Lung (tissue), 12 donors: ENCODE data around the gene FBXO44. TPM values are rescaled to one million over a fixed set of nuclear protein-coding genes. Genes with fewer than 3 reads are reported as not detected.
A peak's percentile ranks its signal among the peaks of the same experiment; 100 is the strongest.
"Not testable (repeated sequence)": the region's sequence is repeated elsewhere in the genome, so short reads cannot be mapped to it uniquely, and the experiment has no call there.

Experiments used
- ATAC-seq: fragments of 200-7000 bp; cut with Tn5 transposase; one replicate; pipeline ENCODE4 v1.9.1; 2020; ENCODE audit warnings: moderate number of reproducible peaks; ENCODE audit not compliant: insufficient read depth, low FRiP score
- DNase-seq, 3 donors: peaks; one replicate each; pipeline ENCODE4 v3.0.0-alpha.2; 2013 to 2017
- H3K27ac ChIP-seq, 2 donors: one replicate each; pipeline ENCODE4 v1.5.1; 2013; ENCODE audit warnings: mild to moderate bottlenecking in 2 of 2, moderate library complexity in 2 of 2, control low read depth in 1 of 2, inconsistent platforms in 1 of 2, low read depth in 1 of 2, low read length in 1 of 2
- H3K27me3 ChIP-seq, 3 donors: one replicate each; pipeline ENCODE4 v1.5.1; 2013; ENCODE audit warnings: low read length in 2 of 3; ENCODE audit not compliant: control insufficient read depth in 3 of 3, insufficient read depth in 3 of 3
- H3K36me3 ChIP-seq, 4 donors: one replicate each; pipeline ENCODE4 v1.5.1; 2013; ENCODE audit warnings: low read length in 4 of 4, mild to moderate bottlenecking in 1 of 4, moderate library complexity in 1 of 4; ENCODE audit not compliant: control insufficient read depth in 4 of 4, insufficient read depth in 4 of 4
- H3K4me1 ChIP-seq, 5 donors: one replicate each; pipeline ENCODE4 v1.5.1; 2013; ENCODE audit warnings: low read length in 5 of 5, mild to moderate bottlenecking in 2 of 5, moderate library complexity in 1 of 5; ENCODE audit not compliant: control insufficient read depth in 5 of 5, insufficient read depth in 5 of 5
- H3K4me3 ChIP-seq: one replicate; pipeline ENCODE4 v1.5.1; 2013; ENCODE audit warnings: mild to moderate bottlenecking, control low read depth, moderate library complexity
- H3K9ac ChIP-seq, 2 donors: one replicate each; pipeline ENCODE4 v1.5.1; 2013; ENCODE audit warnings: low read length in 2 of 2, control low read depth in 1 of 2; ENCODE audit not compliant: insufficient read depth in 1 of 2
- H3K9me3 ChIP-seq, 4 donors: one replicate each; pipeline ENCODE4 v1.5.1; 2013; ENCODE audit warnings: low read length in 3 of 4, mild to moderate bottlenecking in 1 of 4, moderate library complexity in 1 of 4; ENCODE audit not compliant: control insufficient read depth in 4 of 4, insufficient read depth in 3 of 4
- WGBS, 2 donors: extraction: QIAGEN DNeasy Blood & Tissue Kit; methylation state at CpG; one replicate each; pipeline ENCODE4 v1.1.7; 2013; 5-methylcytosine and 5-hydroxymethylcytosine counted together
- polyA plus RNA-seq, 2 donors: library from polyadenylated mRNA; stranded (reverse); fragments of 200-250 nt; gene quantifications; one replicate each; pipeline ENCODE4 v1.2.1, GENCODE V29; 2013
- total RNA-seq, 2 donors: library from RNA; depleted of rRNA in 1 of 2; stranded (reverse); fragments of >200 nt in 1 of 2; gene quantifications; one replicate each; pipeline ENCODE4 v1.2.1, GENCODE V29; 2014 to 2021
- TF ChIP-seq, protein P1 (sequence below): IDR thresholded peaks from 2 replicates; pipeline ENCODE4 v1.5.1; 2012; ENCODE audit warnings: mild to moderate bottlenecking; ENCODE audit errors: control extremely low read depth, extremely low read depth
- donor health status: control.
- donor health status: control.
- donor health status: Bipolar disorder and iron deficiency.
- donor health status: healthy.
- donor health status: DM: yes; HTN: yes; CAD: no.

FBXO44 gene
- total and polyA plus RNA-seq, 4 donors = 10.6 to 19.6 (median 14.2) TPM

DNA sequence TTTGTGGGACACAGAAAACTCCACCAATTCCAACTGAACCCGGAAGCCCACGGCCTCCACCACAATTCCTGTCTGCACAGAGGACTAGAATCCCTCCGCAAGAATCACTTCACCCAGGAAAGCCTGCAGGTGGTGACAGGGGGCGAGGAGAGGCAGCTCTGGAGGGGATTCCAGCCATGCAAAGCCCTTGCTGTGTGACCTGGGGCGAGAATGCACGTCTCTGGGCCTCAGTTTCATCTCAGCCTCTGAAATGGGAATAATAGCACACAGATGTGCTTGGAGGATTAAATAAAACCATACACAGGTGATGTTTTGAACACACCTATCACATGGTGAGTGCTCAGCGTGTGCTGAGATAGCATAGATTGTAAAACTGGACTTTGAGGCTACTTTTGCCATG, 14.6 kb upstream of the FBXO44 start:
- no peaks in the 10 kb centered on the region for H3K4me1 ChIP-seq
- no peak overlapping the region for H3K4me3 ChIP-seq
- no peaks in the 10 kb centered on the region for H3K27me3 ChIP-seq
- DNase-seq (no peak), ATAC-seq (no peak)
- 69 to 76% methylated on average over 7 of the region's 7 CpGs for WGBS, 2 donors
- no peaks in the 10 kb centered on the region for H3K9me3 ChIP-seq
- H3K27ac ChIP-seq = no peak overlapping the region
- no peak overlapping the region for H3K9ac ChIP-seq
- TF ChIP-seq, protein P1, sequence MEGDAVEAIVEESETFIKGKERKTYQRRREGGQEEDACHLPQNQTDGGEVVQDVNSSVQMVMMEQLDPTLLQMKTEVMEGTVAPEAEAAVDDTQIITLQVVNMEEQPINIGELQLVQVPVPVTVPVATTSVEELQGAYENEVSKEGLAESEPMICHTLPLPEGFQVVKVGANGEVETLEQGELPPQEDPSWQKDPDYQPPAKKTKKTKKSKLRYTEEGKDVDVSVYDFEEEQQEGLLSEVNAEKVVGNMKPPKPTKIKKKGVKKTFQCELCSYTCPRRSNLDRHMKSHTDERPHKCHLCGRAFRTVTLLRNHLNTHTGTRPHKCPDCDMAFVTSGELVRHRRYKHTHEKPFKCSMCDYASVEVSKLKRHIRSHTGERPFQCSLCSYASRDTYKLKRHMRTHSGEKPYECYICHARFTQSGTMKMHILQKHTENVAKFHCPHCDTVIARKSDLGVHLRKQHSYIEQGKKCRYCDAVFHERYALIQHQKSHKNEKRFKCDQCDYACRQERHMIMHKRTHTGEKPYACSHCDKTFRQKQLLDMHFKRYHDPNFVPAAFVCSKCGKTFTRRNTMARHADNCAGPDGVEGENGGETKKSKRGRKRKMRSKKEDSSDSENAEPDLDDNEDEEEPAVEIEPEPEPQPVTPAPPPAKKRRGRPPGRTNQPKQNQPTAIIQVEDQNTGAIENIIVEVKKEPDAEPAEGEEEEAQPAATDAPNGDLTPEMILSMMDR = no peak
- no peaks in the 10 kb centered on the region for H3K36me3 ChIP-seq

DNA sequence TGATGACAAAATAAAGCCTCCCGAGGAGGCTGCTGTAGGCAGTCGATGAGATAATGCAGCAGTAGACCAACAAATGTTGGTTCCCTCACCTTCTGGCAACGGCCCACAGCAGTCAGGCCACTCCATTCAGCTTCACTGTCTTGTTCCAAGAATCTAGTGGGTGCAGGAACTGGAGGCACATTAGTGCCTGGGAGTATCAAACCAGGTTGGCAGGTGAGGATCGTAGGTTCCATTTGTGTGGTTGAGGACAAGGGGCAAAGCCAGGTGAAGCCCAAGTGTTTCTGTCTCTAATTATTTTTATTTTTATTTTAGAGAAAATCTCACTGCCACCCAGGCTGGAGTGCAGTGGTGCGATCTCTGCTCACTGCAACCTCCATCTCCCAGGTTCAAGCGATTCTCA, 13.7 kb upstream of the FBXO44 start:
- no peaks in the 10 kb centered on the region for H3K4me1 ChIP-seq
- no peak overlapping the region for H3K9ac ChIP-seq
- H3K4me3 ChIP-seq = no peak overlapping the region
- H3K9me3 ChIP-seq = no peaks in the 10 kb centered on the region
- 70 to 73% methylated on average over 6 of the region's 6 CpGs for WGBS, 2 donors
- ATAC-seq (no peak), DNase-seq (no peak)
- H3K27ac ChIP-seq = no peak overlapping the region
- no peaks in the 10 kb centered on the region for H3K27me3 ChIP-seq
- TF ChIP-seq, protein P1 = no peak
- H3K36me3 ChIP-seq = no peaks in the 10 kb centered on the region

DNA sequence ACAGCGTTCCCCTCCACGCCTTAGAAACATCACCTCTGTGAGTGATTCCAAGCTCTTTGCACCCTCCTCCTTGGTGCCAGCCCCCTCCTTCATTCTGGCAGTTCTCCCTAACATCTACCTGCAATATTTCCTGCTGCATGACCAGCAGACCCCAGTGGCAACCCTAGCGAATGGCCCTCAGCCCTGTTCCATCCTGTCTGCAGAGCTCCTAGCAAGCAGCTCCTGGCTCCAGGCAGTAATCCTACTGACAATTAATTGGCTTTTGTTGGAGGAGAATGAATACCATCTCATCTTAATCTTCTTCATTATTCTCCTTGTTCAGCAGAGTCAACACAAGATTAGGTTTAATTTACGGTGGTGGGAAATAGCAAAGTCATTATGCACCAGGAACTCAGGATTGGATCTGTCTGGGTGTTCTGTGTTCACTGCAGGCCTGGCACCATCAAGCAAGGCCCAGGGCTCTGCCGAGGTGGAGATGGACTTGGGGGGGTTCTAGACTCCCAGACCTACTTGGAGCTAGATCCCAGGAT, 12.8 kb upstream of the FBXO44 start:
- 54 to 69% methylated on average over 5 of the region's 5 CpGs for WGBS, 2 donors
- Histone ChIP-seq H3K36me3 (no peaks in the 10 kb centered on the region), H3K27ac (no peak overlapping the region), H3K9ac (no peak overlapping the region), H3K9me3 (no peaks in the 10 kb centered on the region), H3K4me3 (no peak overlapping the region), H3K27me3 (peaks cover 0 to 3% (median 0%) of the 10 kb centered on the region in 3 donors), H3K4me1 (no peaks in the 10 kb centered on the region)
- TF ChIP-seq, protein P1 = no peak
- no peak for DNase-seq
- no peak for ATAC-seq

DNA sequence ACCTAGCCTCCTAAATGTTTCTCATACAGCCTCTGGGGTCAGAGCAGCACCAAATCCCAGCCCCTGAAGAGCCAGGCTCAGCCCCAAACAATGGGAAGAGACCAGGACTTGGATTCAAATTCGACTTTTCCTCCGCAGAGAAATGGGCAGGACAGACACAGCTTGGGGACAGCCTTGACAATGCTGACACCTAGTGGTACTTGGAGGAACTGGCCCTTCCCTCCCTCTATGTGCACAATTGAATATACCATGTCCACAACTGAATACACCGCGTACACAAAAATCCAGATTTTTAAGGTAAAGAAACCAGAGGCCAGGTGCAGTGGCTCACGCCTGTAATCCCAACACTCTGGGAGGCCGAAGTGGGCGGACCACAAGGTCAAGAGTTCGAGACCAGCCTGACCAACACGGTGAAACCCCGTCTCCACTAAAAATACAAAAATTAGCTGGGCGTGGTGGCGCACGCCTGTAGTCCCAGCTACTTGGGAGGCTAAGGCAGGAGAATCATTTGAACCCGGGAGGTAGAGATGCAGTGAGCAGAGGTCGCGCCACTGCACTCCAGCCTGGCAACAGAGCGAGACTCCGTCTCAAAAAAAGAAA, 12.2 kb upstream of the FBXO44 start:
- H3K4me1 ChIP-seq, H3K27me3 ChIP-seq, H3K36me3 ChIP-seq, H3K9ac ChIP-seq, ATAC-seq, H3K9me3 ChIP-seq, H3K4me3 ChIP-seq, H3K27ac ChIP-seq: not testable (repeated sequence)
- DNase-seq = peak; percentile 66 to 79 (median 78)
- WGBS, 2 donors = 53 to 55% methylated on average over 18 of the region's 18 CpGs
- TF ChIP-seq, protein P1 = peak; percentile 98
